Keratinocyte (primary cell): ENCODE results near the gene MED7.

Source experiments
- CTCF ChIP-seq, 3 experiments: IDR thresholded peaks in 1 of 3; conservative IDR thresholded peaks in 1 of 3; optimal IDR thresholded peaks in 1 of 3; 2 replicates in 2 of 3; 3 replicates in 1 of 3; pipeline versions ENCODE3 to v1.5.1; 2011; ENCODE audit warnings: low read length in 3 of 3, mild to moderate bottlenecking in 3 of 3, moderate library complexity in 2 of 3, control low read depth in 1 of 3, inconsistent platforms in 1 of 3; ENCODE audit not compliant: insufficient read depth in 2 of 3; ENCODE audit errors: extremely low read depth in 1 of 3
- EZH2 ChIP-seq: IDR thresholded peaks from one replicate; pipeline ENCODE4 v1.6.1; 2012; ENCODE audit warnings: inconsistent platforms, mild to moderate bottlenecking, low read length, moderate library complexity

DNA sequence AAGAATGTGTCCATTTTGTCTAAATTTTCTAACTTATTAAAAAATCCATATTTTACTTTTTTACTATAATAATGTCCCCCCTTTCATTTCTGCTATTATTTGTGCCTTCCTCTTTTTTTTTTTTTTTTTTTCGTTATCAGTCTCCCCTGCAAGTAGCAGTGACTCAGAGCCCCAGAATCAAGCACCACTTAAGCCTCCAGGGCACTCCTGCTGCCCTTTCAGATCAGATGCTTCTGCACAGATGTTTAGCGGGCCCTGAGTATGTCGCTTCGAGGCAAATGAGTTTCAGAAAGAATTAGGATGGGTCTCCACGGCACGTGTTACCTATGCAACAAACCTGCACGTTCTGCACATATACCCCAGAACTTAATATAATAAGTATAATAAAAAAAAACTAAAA, 11.7 kb downstream of the MED7 start:
- TF ChIP-seq CTCF (optimal IDR thresholded peaks at IDR 0.05 in 1 of 3, IDR thresholded peaks at IDR 0.05 in 1 of 3, conservative IDR thresholded peaks at IDR 0.05 in 1 of 3; ENCODE audit: extremely low read depth in 1 of 3, insufficient read depth in 2 of 3, low read length in 3 of 3), result no peak
- TF ChIP-seq EZH2, result no peak
